T-helper 1 cell treated with Interleukin-12 subunit alpha and Interleukin-12 subunit beta and Interleukin-4 antibody, amounts not matched to agents 30 ng/mL and 1 ng/mL, for 36 hours (primary cell): ENCODE measurements around the gene AGER. TPM values are rescaled to one million over a fixed set of nuclear protein-coding genes. Genes with fewer than 3 reads are reported as not detected.

Experiments
- intact Hi-C: fragments of 100-400 bp; cut with micrococcal nuclease; formaldehyde crosslinking; loops from one replicate; pipeline ENCODE4 v1.15.1; 2024
- total RNA-seq: library from RNA; stranded (reverse); gene quantifications from 2 replicates; pipeline ENCODE4 v1.2.3, GENCODE V29; 2022

Gene AGER
- total RNA-seq, 1 donor from 2014 or later: 34.1 TPM

DNA sequence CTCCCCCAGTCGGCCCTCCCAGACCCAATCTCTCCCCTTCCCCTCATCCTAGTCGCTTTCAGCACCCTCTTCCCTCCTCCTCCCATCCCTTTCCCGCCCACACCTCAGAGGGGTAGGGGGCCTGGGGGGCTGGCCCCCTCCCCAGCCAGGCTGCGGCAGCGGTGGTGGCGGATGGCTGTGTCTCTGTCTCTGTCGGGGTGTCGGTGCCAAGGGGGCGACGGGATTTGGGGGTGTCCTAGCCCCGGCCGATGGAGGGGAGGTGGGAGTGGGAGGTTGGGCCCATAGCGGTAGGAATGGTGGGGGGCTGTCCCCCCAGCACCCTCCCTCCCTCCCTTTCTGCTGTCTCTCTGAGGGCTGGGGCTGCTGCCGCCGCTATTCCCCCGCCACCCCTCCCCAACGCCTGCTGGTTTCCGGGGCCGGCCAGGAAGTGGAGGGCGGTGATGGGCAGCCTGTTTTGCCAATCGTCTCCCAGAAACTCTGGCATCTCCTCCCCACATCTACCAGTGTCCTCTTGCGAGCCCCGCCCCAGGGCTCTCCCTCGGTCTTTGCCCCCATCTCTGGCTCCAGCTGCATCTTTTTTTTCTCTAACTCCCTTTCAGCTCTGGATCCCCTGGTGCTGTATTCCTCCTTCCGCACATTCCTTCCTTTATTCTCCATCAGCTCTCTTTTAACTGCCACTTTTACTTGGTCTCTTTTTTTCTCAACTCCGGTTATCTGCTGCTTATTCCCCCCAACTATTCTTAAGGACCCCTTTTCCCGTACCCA, 8.2 kb downstream of the AGER start, which contains the start of gene AGPAT1:
TSS of gene AGPAT1 (minus strand) at position 374 of the 765 bp plus-strand sequence. CDS start 4,588 bp downstream, outside the sequence.
- intact Hi-C loops: loop anchor here (2.0 to 10.0 kb wide), 7 partner anchors 473 to 1849 kb away; partner anchors contain the start of genes ABHD16A, ATP6V1G2, CSNK2B and CUTA

DNA sequence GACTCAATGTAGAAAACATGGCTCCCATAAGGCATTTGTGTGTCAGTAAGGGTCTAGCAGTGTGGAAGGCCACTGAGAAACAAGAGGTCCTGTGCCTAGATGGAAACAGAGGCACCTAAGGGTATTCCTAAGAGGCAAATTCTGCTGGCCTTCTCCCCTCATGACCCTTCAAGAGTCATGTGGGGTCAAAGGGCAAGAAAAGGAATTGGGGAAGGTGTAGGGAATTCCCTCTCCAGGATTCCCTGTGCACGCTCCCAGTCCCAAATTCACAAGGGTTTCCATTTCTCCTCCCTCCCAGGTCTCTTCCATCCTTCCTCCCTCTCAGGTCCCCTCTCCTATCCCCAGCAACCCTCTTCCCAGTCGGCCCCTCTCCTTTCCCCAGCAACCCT, 8.7 kb downstream of the AGER start:
- intact Hi-C loops: loop anchor here (5.0 to 10.0 kb wide), 5 partner anchors 508 to 1848 kb away; partner anchors contain the start of genes ATP6V1G2, CSNK2B, CUTA and LY6G5B

DNA sequence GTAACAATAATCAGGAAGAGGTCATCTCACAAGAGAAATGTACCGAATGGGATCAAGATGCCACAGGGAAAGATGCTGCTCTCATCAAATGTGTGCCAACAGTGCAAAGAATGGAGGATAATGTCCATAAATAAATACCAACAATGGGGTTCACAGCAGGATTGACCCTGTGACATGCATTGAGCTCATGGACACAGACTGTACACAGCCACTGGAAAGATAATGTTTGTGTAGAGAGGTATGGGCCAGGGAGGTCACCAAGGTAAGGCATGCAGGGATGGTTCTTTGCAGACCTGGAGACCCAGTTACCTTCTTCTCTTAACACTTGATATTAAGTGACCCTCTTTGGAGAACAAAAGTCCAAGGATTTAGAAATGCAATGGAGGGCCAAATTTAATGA, 9.6 kb downstream of the AGER start:
- intact Hi-C loops: loop anchor here (10.0 kb wide), 2 partner anchors 710 to 1240 kb away; partner anchors contain the start of genes CUTA and PHF1

DNA sequence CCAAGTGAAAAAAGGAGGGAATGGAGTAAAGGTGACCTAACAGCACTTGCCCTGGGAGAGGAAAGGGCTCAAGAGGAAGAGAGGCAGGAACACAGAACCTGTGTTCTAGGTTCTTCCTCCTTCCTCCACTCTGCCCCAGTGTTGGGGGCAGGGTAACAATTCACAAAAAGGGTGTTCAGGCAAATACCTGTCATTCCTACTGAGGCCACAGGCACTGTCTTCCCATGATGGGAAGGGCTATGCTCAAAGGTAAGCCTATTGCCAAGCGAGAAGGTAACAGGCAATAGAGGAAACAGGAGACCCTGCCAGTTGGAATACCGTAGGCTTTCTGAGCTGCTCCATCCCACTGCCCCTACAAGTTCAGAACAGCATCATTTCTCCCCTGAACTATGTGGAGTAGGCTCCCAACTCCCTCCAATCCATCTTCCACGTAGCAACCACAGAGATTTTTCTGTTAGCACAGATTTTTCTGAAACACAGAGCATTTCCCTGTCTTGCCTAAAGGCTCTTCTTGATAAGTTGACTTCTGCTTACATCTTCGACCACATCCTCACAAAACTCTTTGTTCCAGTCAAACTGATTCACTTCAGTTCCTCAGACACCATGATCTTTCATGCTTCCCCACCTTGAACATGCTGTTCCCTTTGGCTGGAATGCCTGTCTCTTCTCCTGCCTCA, 10.9 kb downstream of the AGER start:
- intact Hi-C loops: loop anchor here (10.0 kb wide), 2 partner anchors 708 to 1242 kb away; partner anchors contain the start of genes CUTA and PHF1

DNA sequence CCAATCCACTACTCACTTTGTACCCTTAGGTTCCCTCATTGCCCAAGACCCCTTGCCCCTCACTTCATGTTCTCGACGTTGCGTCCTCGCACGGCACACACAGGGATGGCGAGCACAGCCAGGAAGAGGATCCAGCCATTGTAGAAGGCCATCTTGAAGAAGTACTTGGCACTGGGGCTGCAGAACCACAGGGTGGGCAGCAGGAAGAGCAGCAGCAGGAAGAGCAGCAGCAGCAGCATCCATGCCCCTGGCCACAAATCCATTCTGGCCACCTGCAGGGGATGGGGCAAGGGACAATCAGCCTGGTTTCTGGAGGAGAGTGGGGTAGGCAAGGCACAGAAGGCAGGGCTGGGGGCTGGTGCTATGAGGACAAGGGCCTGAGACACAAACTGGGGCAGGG, 12.8 kb downstream of the AGER start:
- intact Hi-C loops: loop anchor here (10.0 kb wide), 2 partner anchors 706 to 1244 kb away; partner anchors contain the start of genes CUTA and PHF1

DNA sequence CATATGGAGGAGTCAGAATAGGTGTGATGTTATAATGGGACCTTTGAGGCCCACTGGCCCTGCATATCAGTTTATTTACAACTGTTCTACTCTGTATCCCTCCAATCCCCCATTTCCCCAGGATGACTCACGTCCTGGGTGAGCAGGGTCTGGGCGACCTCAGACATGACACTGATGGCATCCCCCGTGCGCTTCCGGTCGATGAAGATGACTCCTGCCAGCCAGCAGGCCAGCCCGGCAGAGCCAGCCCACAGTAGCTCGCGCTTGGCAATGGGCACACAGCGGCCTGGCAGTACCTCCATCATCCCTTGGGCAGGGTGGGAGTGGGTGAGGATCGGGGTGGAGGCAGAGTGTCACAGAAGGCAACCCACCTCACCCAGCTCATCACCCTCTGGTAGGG, 13.8 kb downstream of the AGER start:
- intact Hi-C loops: loop anchor here (10.0 kb wide), 2 partner anchors 705 to 1245 kb away; partner anchors contain the start of genes CUTA and PHF1

DNA sequence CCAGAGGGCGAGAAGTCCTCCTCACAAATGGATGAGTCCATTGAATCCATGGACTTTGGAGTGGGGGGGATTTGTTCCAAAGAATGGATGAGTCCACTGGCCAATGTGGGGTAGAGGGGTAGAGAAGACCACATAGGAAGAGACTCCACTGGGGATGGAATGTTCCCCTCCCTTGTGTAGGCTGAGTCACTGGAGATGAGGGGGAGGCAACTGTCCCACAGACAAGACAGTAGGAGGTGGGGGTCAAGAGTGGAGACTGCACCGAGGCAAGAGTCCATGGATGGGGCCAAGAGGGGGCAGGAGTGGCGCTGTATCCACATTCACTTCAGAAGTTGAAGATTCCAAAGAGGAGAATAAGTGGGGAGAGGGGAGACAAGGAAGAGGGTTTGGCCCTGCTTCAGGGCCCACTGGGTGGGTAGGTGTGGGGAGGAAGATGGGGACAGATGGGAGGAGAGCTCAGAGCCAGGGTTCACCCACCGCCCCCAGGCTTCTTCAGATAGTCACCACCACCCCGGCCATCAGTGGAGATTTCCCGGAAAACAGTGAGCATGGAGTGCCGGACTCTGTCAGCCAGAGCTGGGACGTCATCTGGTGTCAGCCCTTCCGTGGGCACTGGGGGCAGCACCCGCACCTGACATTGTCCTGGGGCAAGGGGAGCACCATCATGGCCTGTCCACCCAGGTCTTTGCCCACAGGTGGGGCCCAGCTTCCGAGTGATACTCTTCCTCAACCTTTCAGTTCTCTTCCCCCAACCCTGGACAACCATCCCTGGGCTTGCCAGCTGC, 15.1 kb downstream of the AGER start:
- intact Hi-C loops: no loop called here

DNA sequence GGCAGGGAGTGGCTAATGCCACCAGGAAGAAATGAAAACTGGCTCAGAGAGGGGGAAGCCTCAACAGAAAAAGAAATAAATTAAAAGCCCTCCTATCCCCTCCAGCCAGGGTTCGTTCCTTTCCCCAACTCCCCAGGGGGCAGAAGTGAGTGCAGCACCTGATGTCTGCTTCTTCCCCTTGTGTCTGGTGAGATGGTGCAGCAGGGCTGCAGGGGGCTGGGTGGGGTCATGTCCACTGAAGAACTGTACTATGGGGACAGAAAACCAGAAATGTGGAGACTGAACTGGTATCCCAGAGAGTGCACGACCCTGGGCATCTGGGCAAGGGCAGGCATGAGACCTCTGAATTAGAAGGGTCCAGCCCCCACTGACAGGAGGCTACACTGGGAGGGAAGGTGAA, 15.7 kb downstream of the AGER start:
- intact Hi-C loops: no loop called here

DNA sequence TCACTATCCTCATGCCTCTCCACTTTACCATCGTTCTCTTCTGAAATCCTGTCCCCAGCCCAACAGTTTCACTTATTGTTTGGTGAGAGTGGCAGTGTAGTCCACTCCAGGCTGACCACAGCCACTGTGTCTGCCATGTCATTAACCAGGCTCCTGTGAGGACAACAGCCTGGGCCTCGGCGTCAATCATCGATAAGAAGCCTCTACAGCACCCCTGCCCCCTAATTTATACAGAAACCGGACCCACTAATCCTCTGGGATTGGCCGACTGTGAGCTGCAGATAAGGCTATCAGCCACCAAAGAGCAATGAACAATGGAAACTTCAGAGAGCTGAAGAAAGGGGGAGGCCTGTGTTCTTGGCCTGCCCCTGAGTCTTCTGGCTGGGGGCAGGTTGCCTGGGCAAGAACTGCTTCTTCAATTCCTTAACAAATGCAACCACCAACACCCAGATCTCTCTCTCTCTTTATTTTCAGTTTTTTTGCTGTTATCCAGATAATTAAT, 16.2 kb downstream of the AGER start:
- intact Hi-C loops: no loop called here

DNA sequence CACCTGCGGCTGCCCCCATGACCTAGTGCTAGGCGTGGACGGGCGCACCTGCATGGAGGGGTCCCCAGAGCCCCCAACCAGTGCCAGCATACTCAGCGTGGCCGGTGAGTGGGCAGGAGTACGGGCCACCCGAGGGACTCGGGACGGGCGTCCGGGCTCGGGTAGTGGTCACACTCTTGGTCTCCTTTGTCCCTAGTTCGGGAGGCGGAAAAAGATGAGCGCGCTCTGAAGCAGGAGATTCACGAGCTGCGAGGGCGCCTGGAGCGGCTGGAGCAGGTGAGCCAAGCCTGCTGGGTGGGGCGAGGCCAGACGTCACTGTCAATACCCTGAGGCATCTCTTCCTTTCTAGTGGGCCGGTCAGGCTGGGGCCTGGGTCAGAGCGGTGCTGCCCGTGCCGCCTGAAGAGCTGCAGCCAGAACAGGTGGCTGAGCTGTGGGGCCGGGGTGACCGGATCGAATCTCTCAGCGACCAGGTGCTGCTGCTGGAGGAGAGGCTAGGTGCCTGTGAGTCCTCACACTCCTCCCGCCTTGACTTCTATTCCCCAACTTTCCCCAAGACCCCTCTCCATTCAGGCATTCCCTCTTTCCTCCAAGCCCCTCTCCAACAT, 16.8 kb downstream of the AGER start:
- intact Hi-C loops: no loop called here

DNA sequence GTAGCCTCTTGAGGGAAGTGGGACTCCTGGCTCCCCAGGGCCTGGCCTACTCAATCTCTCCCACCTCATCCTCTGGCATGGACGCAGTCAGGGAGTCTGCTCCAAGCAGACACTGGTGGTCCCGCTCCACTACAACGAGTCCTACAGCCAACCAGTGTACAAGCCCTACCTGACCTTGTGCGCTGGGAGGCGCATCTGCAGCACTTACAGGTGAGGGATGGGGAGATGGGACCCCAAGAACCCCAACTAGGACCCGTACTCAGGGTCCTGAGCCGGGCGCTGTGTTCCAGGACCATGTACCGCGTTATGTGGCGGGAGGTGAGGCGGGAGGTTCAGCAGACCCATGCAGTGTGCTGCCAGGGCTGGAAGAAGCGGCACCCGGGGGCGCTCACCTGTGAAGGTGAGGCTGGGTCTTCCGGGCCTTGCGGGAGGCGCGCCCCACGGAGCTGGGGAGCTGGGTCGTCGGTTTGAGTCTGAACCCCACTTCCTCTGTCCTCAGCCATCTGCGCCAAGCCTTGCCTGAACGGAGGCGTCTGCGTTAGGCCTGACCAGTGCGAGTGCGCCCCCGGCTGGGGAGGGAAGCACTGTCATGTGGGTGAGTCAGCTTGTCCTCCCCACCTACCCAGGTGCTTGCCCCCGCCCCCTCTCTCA, 17.5 kb downstream of the AGER start:
- intact Hi-C loops: no loop called here

DNA sequence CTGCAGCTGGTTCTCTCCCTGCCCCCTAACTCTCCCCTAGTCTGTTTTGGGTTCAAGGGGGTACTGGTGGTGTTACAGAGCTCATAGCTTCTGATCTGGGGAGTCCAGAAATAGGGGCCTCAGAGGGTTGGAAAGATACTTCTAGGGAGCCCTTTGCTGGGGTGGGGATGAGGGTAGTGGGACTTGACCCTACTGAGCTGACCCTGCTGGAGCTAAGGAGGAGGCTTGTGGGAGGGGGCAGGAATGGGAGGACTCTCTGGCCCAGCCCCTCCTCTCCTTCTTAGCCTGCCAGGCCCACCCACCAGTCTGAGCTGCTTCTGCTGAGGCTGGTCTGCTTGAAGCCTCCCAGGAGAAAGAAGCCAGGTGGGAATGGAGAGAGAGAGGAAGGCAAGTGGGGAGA, 19.8 kb downstream of the AGER start, which contains the start of gene EGFL8:
TSS of gene EGFL8 (plus strand) at position 301 of the 400 bp plus-strand sequence. CDS start 1,571 bp downstream, outside the sequence.
- intact Hi-C loops: no loop called here

DNA sequence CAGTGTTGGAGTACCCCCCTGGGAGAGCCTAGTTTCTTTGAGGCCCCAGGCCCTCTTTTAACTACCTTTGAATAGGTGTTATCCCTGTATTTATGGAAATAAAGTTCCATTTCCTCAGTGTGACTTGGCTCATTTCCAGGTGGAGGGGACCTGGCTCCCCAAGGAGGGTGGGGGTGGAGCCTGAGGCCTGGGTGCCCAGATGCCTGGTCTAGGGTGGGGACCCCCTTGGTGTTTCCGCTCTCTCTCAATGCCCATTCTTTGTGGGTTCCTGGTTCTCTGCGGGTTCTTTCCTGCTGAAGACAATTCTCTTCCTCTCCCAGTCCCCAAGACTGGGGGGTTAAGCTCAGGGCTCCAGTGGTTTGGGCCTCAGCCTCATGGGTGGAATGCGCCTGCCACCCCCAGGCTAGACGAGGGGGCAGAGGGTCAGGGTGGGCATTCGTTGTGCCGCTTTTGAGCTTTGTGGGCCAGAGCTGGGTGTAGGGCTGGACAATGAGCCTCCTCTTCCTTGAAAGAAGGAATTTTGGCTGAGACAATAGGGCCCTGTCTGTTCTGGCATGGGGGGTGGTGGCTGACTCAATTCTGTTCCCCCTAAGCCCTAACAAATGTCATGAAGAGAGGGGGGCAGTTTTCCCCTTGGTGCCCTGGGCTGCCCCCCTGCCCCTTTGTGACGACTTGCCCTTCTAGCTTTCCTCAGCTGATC, 20.3 kb downstream of the AGER start:
- intact Hi-C loops: no loop called here

DNA sequence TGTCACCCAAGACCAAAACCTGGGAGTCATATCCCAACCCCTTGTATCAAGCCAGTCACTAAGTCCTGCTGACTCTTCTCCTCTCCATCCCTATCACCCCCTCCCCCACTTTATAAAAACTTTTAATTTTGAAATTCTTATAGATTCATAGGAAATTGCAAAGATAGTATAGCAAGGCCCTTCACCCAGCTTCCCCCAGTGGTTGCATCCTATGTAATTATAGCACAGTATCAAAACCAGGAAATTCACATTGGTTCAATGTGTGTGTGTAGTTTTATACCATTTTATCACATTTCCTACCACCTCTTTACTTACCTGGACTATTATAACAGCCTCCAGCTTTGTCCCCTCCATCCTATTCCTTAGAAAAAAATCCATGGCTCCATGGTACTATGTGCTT, 26.0 kb downstream of the AGER start:
- intact Hi-C loops: no loop called here

DNA sequence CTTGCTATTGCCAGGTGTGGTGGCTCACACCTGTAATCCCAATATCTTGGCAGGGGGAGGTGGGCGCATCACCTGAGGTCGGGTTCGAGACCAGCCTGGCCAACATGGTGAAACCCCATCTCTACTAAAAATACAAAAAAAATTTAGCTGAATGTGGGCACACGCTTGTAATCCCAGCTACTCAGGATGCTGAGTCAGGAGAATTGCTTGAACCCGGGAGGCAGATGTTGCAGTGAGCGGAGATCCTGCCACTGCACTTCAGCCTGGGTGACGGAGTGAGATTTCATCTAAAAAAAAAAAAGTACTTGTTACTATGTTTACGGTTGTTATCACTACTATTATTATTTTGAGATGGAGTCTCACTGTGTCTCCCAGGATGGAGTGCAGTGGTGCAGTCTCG, 27.2 kb downstream of the AGER start:
- intact Hi-C loops: no loop called here

DNA sequence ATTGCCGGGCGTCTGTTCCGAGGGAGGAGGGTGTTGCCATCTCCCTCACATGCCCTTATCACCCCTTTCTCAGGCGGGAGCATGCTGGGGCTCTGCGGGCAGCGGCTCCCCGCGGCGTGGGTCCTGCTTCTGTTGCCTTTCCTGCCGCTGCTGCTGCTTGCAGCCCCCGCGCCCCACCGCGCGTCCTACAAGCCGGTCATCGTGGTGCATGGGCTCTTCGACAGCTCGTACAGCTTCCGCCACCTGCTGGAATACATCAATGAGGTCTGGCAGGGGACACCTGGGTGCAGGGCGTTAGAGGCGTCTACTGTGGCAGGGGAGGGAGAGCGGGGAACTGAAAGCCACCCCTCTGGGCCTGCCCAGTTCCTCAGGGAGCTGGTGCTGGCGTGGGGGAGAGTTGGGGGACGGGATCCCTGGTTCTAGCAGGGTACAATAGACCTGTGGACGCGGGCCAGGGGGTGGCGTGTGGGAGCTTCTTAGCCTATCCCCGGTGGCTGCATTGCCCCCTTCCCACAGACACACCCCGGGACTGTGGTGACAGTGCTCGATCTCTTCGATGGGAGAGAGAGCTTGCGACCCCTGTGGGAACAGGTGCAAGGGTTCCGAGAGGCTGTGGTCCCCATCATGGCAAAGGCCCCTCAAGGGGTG, 29.4 kb downstream of the AGER start:
- intact Hi-C loops: loop anchor here (1.0 kb wide), 6 partner anchors 24 to 106 kb away; partner anchors contain the start of genes FKBPL and RNF5

DNA sequence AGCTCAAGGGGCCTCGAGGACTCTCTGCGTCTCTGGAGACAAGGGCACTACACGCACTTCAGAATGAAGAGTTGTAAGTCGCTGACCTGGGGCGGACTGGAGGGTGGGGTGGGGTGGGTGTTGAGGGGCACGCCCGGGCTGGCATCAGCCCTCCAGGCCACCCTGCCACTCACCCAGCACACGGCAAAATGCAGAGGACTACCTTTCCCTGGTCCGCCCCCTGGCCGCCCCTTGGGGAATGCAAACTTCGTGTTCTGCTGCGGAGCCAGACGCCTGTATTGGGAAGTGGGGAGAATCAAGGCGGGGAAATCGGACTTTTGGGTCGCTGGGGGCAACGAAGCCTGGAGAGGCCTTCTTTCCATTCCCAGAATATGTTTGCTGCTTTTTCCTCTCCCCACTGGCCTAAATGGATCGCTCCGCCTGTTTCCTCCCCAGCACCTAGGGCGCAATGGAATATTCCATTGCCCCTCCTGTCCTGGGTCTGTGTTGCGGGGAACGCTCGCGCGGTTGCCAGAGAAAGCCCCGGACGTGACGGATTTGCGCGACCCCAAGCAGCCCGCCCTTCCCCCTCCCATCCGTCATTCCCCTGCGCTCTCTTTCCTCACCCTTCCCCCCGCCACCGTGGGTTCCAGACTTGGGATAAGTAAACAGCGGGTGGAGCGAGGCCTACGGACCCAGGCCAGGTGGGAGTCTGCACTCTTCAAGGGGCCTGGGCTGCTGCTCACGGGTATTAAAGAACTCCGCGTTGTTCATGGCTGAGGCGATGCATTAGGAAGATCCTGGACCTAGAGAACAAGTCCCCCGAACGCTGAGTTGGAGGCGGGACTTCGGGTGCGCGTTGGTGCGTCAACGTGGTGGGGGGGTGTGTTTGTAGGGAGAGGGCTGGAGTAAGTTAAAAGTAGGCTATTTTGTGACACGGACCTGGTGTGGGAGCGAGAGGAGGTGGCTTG, 30.2 kb downstream of the AGER start, which contains the start of gene PPT2:
TSS of gene PPT2 (plus strand) at position 578 of the 950 bp plus-strand sequence. CDS start 454 bp downstream, outside the sequence.
- intact Hi-C loops: loop anchor here (1.0 kb wide), 6 partner anchors 24 to 106 kb away; partner anchors contain the start of genes FKBPL and RNF5
